SK-N-MC (cell line): ENCODE data around the gene PDE1C.

Experiments used
- DNase-seq: peaks from one replicate; pipeline ENCODE4 v3.0.0-alpha.2; 2011; ENCODE audit warnings: low read depth, low spot score
- H3K27ac ChIP-seq: fragments of 200-600 bp; sonication (generic); 2 replicates; pipeline ENCODE4 v1.5.1; 2016; ENCODE audit warnings: mixed run types
- H3K36me3 ChIP-seq: fragments of 200-600 bp; sonication (generic); 2 replicates; pipeline ENCODE4 v1.6.1; 2017; ENCODE audit warnings: antibody characterized with exemption, low read length, mixed read lengths; ENCODE audit not compliant: insufficient read depth
- H3K4me3 ChIP-seq: fragments of 200-600 bp; sonication (generic); 2 replicates; pipeline ENCODE4 v1.5.1; 2016
- H3K9ac ChIP-seq: fragments of 200-600 bp; sonication (generic); 2 replicates; pipeline ENCODE4 v1.8.0; 2017; ENCODE audit warnings: mixed run types, mixed read lengths; ENCODE audit not compliant: insufficient read length
- H3K9me3 ChIP-seq: fragments of 200-600 bp; sonication (generic); 2 replicates; pipeline ENCODE4 v1.6.1; 2017; ENCODE audit warnings: low read depth, mild to moderate bottlenecking, antibody characterized with exemption, low read length, moderate library complexity, mixed read lengths
- EZH2 ChIP-seq: fragments of 200-600 bp; sonication (generic); IDR thresholded peaks from one replicate; pipeline ENCODE4 v1.6.1; 2017; ENCODE audit warnings: antibody characterized with exemption
- FOXP2 ChIP-seq: optimal IDR thresholded peaks from 2 replicates; pipeline ENCODE3; 2011; ENCODE audit warnings: mild to moderate bottlenecking, moderate library complexity; ENCODE audit not compliant: insufficient read depth; ENCODE audit errors: extremely low read length, control extremely low read depth
- POLR2AphosphoS5 ChIP-seq: IDR thresholded peaks from 2 replicates; pipeline ENCODE4 v1.6.1; 2012; ENCODE audit warnings: mild to moderate bottlenecking, low read depth, low read length, borderline replicate concordance

The PDE1C gene

DNA sequence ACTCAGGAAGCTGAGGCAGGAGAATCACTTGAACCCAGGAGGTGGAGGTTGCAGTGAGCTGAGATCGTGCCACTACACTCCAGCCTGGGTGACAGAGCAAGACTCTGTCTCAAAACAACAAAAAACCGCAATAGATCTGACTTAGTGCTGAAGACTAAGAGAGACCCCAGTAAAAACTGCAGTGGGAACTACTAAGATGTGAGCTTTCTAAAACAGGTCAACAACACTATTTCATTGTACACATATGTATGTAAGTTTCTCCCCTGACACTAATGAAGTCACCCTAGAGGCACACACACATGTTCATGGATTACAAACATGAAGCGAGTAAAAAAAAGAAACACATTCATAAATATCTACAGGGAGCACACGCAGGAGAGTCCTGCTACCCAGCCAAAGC lies 68.3 kb downstream of the PDE1C start:
- Histone ChIP-seq H3K9ac (no peak overlapping the region), H3K36me3 (no peaks in the 10 kb centered on the region), H3K9me3 (no peaks in the 10 kb centered on the region), H3K4me3 (no peak overlapping the region), H3K27ac (no peak overlapping the region)
- no peak for DNase-seq
- no peak for TF ChIP-seq FOXP2
- no peak for TF ChIP-seq EZH2
- no peak for TF ChIP-seq POLR2AphosphoS5

DNA sequence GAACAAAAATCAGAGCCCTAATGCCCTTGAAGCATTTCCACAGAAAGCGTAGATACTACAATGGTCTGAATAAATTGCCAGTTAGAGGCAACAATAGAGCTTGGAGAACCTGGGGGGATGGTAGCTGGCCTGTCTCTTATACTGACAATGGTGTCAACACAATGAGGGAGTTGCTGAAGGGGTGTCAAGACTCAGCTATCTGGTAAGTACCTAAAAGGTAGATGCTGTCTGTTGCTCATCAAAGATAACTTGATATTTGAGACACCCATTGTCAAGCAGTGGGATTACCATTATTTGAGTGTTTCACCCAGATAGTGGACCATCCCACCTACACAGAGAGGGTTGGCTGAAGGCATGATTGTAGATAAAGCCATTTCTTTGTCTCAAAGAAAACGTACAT lies 72.8 kb downstream of the PDE1C start:
- H3K9ac ChIP-seq: no peak overlapping the region
- no peaks in the 10 kb centered on the region for H3K9me3 ChIP-seq
- no peak overlapping the region for H3K27ac ChIP-seq
- no peaks in the 10 kb centered on the region for H3K36me3 ChIP-seq
- DNase-seq: no peak
- H3K4me3 ChIP-seq: no peak overlapping the region
- TF ChIP-seq POLR2AphosphoS5 (no peak), EZH2 (no peak), FOXP2 (no peak)

DNA sequence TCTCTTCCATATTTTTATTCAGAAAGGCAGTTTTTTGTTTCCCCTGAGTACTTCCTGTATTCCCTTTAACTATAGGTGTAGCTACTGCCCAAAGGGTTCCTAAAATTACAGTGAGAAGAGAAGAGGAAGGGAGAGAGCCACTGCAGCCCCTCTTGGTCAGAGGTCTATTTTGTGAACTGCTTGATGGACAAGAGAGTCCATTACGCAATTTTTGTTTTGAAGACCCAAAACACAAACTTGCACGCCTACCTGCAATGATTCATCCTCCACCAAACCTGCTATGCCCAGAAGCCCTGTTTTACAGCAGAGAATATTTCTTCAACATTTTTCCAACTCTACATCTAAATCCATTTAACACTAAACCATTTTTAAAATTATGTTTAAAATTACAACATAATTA lies 75.1 kb downstream of the PDE1C start:
- Histone ChIP-seq H3K36me3 (no peaks in the 10 kb centered on the region), H3K9ac (no peak overlapping the region), H3K9me3 (no peaks in the 10 kb centered on the region), H3K4me3 (no peak overlapping the region), H3K27ac (no peak overlapping the region)
- TF ChIP-seq POLR2AphosphoS5: no peak
- TF ChIP-seq EZH2: no peak
- no peak for TF ChIP-seq FOXP2
- no peak for DNase-seq

DNA sequence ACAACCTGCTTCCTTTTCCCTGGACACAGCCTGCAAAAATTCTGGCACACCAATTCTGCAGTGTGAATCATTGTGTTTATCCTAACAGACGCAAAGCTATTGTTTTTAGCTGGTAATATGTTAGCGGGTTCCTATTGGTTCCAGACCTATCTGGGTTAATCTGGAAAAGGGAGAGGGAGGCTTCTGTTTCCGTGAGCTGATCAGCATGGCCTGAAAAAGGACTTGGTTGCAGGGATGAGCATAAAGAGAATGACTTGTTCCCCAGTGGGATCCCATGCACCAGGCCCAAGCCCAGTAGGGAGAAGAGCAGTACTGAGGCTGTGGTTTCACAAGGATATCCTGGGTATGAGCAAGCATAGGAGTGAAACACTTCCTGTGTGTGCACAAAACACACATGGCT lies 78.4 kb downstream of the PDE1C start:
- Histone ChIP-seq H3K4me3 (no peak overlapping the region), H3K9ac (no peak overlapping the region), H3K36me3 (no peaks in the 10 kb centered on the region), H3K9me3 (no peaks in the 10 kb centered on the region), H3K27ac (no peak overlapping the region)
- TF ChIP-seq EZH2 (no peak), POLR2AphosphoS5 (no peak), FOXP2 (no peak)
- DNase-seq: no peak

DNA sequence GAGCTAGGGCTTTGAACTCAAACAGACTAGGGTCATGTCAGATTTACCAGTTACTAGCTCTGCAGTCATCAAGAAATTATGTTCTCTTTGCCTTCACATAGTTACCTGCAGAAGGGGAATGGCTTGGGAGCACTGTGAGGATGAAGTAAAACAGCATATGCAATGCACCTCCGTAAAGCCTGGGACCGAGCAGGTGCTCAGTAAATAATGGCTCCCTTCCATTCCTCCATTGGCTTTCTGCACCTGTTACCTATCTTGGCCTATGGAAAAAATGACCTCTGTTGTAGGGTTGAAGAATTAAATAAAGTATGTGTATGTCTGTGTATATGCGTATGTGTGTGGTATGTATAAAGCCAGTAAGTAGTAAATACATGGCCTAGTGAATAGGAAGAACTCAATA lies 78.8 kb downstream of the PDE1C start:
- Histone ChIP-seq H3K9ac (no peak overlapping the region), H3K9me3 (no peaks in the 10 kb centered on the region), H3K4me3 (no peak overlapping the region), H3K36me3 (no peaks in the 10 kb centered on the region), H3K27ac (no peak overlapping the region)
- no peak for DNase-seq
- no peak for TF ChIP-seq EZH2
- no peak for TF ChIP-seq FOXP2
- TF ChIP-seq POLR2AphosphoS5: no peak

DNA sequence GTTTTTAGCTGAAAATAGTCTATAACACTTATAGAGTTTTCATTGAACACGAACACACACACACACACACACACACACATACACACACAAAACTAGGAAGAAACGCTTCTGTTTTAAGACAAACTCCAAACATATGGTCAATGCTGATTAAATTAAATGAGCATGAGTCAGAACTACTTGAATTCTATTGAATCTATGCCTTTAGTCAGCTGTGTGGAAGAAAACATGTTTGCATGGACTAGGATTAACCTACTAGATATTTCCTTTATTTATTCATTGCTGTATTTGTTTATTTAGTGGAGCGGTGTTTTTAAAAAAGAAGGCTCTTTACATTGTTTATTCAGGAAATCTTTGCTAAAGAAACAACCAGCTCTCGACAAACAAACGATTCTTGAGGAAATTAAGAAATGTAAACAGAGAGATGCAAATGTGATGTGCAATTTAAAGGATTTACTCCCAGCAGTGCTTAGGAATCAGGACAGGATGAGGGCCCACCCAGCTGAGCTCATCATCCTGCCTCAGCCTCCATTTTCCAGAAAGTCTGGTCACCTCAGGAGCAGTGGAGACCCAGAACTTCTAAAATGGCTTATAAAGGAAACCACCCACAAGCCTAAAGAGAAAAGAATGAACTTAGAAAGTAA lies 83.2 kb downstream of the PDE1C start:
- no peak for TF ChIP-seq FOXP2
- no peak overlapping the region for H3K9ac ChIP-seq
- H3K27ac ChIP-seq: no peak overlapping the region
- H3K36me3 ChIP-seq: no peaks in the 10 kb centered on the region
- H3K4me3 ChIP-seq: no peak overlapping the region
- H3K9me3 ChIP-seq: no peaks in the 10 kb centered on the region
- DNase-seq: no peak

DNA sequence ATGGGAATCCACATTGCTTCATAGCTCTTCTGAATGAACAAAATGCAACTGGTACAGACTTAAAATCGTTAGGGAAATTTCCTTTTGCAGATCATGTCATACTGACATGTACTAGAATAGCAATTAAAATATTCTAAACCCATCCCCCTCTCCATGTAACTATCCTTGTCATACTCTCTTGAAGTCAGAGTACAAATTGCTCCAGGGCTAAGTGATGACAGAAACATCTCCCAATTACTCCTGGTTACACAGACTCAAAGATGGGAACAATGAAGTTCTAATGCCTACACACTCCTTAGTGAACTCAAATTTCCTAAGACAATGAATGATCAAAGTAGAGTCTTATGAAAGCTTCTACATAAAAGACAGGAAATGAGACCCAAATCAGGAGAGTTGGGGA lies 87.2 kb downstream of the PDE1C start:
- no peak overlapping the region for H3K4me3 ChIP-seq
- DNase-seq: no peak
- no peak overlapping the region for H3K27ac ChIP-seq
- H3K9me3 ChIP-seq: no peaks in the 10 kb centered on the region
- no peaks in the 10 kb centered on the region for H3K36me3 ChIP-seq
- no peak overlapping the region for H3K9ac ChIP-seq
- TF ChIP-seq FOXP2: no peak
- TF ChIP-seq POLR2AphosphoS5: no peak
- TF ChIP-seq EZH2: no peak

DNA sequence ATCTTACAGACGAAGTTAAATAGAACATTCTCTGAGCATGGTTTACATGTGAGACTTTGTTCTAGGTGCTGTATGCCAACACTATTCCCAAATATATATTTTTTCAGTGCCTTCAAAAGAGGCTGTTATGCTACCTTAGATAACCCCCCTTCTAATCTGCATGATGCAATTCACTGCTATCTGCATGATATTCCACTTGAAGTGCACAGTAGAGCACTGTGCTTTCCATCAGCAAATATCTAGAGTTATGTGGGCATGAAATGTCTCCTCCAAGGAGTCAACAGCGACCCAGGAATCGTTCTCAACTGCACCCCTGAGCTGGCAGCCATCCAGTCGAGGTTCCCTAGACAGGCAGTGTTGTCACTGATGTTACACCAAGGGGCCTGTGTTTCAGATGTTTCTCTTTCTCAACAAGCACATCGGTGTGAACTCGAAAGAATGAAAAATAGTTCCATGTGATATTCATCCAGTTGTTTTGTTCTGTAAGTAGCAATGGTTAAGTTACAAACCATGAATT lies 88.3 kb downstream of the PDE1C start:
- H3K9ac ChIP-seq: no peak overlapping the region
- TF ChIP-seq EZH2 (no peak), POLR2AphosphoS5 (no peak), FOXP2 (no peak)
- no peaks in the 10 kb centered on the region for H3K9me3 ChIP-seq
- no peaks in the 10 kb centered on the region for H3K36me3 ChIP-seq
- H3K27ac ChIP-seq: no peak overlapping the region
- DNase-seq: no peak
- H3K4me3 ChIP-seq: no peak overlapping the region

DNA sequence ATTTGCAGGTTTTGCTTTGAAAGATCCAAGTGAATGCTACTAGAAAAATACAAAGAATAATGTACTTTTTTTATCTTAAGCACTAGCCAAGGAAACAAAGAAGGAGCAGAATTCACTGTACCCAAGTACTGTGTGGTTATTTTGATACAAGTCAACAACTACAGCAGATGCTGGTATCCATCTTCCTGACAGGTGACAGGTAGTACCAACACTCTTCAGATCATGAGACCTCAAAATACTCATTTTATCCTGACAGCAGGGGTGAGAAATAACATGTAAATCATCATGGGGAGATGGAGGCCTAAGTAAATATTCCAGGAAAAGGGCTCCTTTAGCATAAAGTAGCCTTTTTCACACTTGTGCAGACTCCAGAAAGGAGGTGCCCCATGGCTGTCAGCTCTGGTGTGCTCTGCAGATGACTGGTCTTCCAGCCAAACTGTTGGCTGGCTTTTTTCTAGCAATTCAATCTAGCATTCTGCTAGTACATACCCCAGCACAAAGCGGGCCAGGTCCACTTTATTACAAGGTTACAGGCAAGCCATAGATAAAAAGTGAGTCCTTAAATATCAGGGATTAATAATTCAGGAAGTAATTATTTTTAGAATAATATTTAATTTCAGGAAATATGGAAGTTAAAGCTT lies 90.4 kb downstream of the PDE1C start:
- H3K9ac ChIP-seq: no peak overlapping the region
- H3K4me3 ChIP-seq: no peak overlapping the region
- H3K27ac ChIP-seq: no peak overlapping the region
- H3K9me3 ChIP-seq: no peaks in the 10 kb centered on the region
- H3K36me3 ChIP-seq: no peaks in the 10 kb centered on the region
- TF ChIP-seq EZH2 (no peak), FOXP2 (no peak), POLR2AphosphoS5 (no peak)
- no peak for DNase-seq

DNA sequence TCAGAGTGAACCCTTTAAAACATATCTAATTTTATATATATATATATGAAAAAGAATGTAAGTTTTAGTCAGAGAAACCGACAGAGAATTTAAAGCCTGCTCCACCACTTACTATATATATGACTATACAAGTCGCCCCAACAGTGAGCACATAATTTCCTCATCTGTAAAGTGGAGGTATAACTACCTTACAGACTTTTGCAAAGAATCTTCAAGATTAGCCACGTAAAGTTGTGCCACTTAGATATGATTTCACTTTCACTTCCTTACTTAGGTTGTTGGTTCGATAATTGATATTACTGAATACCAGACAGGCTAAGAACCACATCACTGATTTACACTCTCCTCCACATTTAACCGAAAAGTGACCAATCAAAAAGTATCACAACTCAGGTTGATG lies 94.7 kb downstream of the PDE1C start:
- no peak overlapping the region for H3K9ac ChIP-seq
- no peak overlapping the region for H3K27ac ChIP-seq
- H3K4me3 ChIP-seq: no peak overlapping the region
- H3K36me3 ChIP-seq: no peaks in the 10 kb centered on the region
- DNase-seq: no peak
- no peaks in the 10 kb centered on the region for H3K9me3 ChIP-seq
- no peak for TF ChIP-seq EZH2
- TF ChIP-seq FOXP2: no peak
- no peak for TF ChIP-seq POLR2AphosphoS5
